Kidney (tissue), 14 donors: ENCODE data around the gene PDIA5. TPM values are rescaled to one million over a fixed set of nuclear protein-coding genes. Genes with fewer than 3 reads are reported as not detected.

Source experiments
- DNase-seq, 5 donors: peaks; one replicate each; pipeline ENCODE4 v3.0.0-alpha.2; 2013 to 2020
- FAIRE-seq: peaks from 2 replicates; lab custom pipeline; 2012; peaks lifted over from hg19 to GRCh38; lab: Jason Lieb, UNC
- H3K27ac ChIP-seq, 2 donors: one replicate each; pipeline ENCODE4 v1.7.0; 2013; ENCODE audit warnings: low read depth in 2 of 2, low read length in 2 of 2, inconsistent platforms in 1 of 2
- H3K27me3 ChIP-seq: one replicate; pipeline ENCODE4 v1.7.1; 2013; ENCODE audit warnings: low read length, inconsistent platforms; ENCODE audit not compliant: control insufficient read depth, insufficient read depth
- H3K36me3 ChIP-seq, 3 donors: one replicate each; pipeline versions ENCODE4 v1.7.0 to v1.7.1; 2013; ENCODE audit warnings: low read length in 3 of 3, control low read depth in 1 of 3, inconsistent platforms in 1 of 3; ENCODE audit not compliant: insufficient read depth in 3 of 3, control insufficient read depth in 2 of 3
- H3K4me1 ChIP-seq, 3 donors: one replicate each; pipeline versions ENCODE4 v1.7.0 to v1.7.1; 2013; ENCODE audit warnings: low read length in 3 of 3, inconsistent platforms in 1 of 3, low read depth in 1 of 3; ENCODE audit not compliant: control insufficient read depth in 2 of 3, insufficient read depth in 2 of 3
- H3K4me3 ChIP-seq, 3 donors: one replicate each; pipeline versions ENCODE4 v1.7.0 to v1.8.1; 2013; ENCODE audit warnings: low read length in 3 of 3, control low read depth in 1 of 3, inconsistent platforms in 1 of 3
- H3K9ac ChIP-seq, 3 donors: one replicate each; pipeline versions ENCODE4 v1.7.0 to v1.7.1; 2013; ENCODE audit warnings: low read length in 3 of 3, control low read depth in 1 of 3, inconsistent platforms in 1 of 3
- H3K9me3 ChIP-seq, 3 donors: one replicate each; pipeline versions ENCODE4 v1.7.0 to v1.7.1; 2013; ENCODE audit warnings: low read length in 3 of 3, control low read depth in 1 of 3, inconsistent platforms in 1 of 3; ENCODE audit not compliant: control insufficient read depth in 2 of 3, insufficient read depth in 1 of 3
- intact Hi-C: fragments of 100-400 bp; cut with DNase I; formaldehyde crosslinking; loops from one replicate; pipeline ENCODE4 v1.11.1; 2022
- polyA plus RNA-seq: library from polyadenylated mRNA; stranded (reverse); fragments of 350-450 nt; fragmentation: Illumina TruSeq; extraction: RNeasy Lipid Tissue Mini Kit (QIAGEN cat#74804); gene quantifications from one replicate; pipeline ENCODE4 v1.2.3, GENCODE V29; 2014; ENCODE audit warnings: low read depth, low replicate concordance; ENCODE audit not compliant: insufficient read depth
- total RNA-seq: library from RNA; stranded (reverse); fragmentation: NEBNext Ultra II Directional; extraction: Animal tissue kit (Norgen Biotek cat#: 25700); gene quantifications from one replicate; pipeline ENCODE4 v1.2.1, GENCODE V29; 2021
- TF ChIP-seq, protein P1 (sequence below): IDR thresholded peaks from 3 replicates; pipeline ENCODE4 v1.5.1; 2012; ENCODE audit warnings: mild to moderate bottlenecking, moderate library complexity, borderline replicate concordance; ENCODE audit not compliant: insufficient read depth; ENCODE audit errors: extremely low read depth
- donor health status: control.
- donor health status: control.
- donor health status: control.
- donor health status: control.
- donor health status: control.
- donor health status: DM: yes; HTN: yes; CAD: no.
- donor health status: Normal renal cell carcinoma (clear cell type).

Gene PDIA5
- total and polyA plus RNA-seq, 2 donors from 2014 or later = 19.9 to 27.9 TPM

DNA sequence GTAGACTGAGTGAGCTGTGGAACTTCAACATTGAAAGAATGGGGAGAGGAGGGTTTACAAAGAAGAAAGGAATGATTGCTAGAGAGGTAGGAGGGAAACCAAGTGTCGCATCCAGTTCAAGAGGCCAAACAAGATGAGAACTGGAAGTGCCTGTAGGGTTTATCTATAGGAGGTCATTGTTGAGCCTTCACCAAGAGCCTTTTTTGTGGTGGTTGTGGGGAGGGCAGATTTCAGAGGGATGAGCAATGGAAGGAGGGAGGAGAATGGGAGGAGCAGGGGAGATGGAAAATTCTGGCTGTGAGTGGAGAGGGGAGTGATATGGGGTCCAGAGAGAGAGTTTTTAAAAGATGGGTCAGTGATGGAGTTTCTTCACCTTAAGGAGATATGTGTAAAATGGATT lies 8.5 kb downstream of the PDIA5 start:
- H3K27me3 ChIP-seq = no peaks in the 10 kb centered on the region
- no peaks in the 10 kb centered on the region for H3K36me3 ChIP-seq
- no peak overlapping the region for H3K27ac ChIP-seq
- intact Hi-C loops = no loop called here
- H3K4me3 ChIP-seq = no peak overlapping the region
- TF ChIP-seq, protein P1, sequence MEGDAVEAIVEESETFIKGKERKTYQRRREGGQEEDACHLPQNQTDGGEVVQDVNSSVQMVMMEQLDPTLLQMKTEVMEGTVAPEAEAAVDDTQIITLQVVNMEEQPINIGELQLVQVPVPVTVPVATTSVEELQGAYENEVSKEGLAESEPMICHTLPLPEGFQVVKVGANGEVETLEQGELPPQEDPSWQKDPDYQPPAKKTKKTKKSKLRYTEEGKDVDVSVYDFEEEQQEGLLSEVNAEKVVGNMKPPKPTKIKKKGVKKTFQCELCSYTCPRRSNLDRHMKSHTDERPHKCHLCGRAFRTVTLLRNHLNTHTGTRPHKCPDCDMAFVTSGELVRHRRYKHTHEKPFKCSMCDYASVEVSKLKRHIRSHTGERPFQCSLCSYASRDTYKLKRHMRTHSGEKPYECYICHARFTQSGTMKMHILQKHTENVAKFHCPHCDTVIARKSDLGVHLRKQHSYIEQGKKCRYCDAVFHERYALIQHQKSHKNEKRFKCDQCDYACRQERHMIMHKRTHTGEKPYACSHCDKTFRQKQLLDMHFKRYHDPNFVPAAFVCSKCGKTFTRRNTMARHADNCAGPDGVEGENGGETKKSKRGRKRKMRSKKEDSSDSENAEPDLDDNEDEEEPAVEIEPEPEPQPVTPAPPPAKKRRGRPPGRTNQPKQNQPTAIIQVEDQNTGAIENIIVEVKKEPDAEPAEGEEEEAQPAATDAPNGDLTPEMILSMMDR = no peak
- no peak for FAIRE-seq
- no peak overlapping the region for H3K9ac ChIP-seq
- no peaks in the 10 kb centered on the region for H3K9me3 ChIP-seq
- peaks cover 0 to 11% (median 8%) of the 10 kb centered on the region in 3 donors for H3K4me1 ChIP-seq
- DNase-seq = no peak

- Histone ChIP-seq H3K9ac (no peak overlapping the region), H3K27ac (no peak overlapping the region), H3K4me3 (no peak overlapping the region), H3K9me3 (no peaks in the 10 kb centered on the region), H3K4me1 (peaks cover 0 to 8% (median 8%) of the 10 kb centered on the region in 3 donors), H3K27me3 (no peaks in the 10 kb centered on the region), H3K36me3 (no peaks in the 10 kb centered on the region)
- TF ChIP-seq, protein P1 = no peak
- no peak for FAIRE-seq
- intact Hi-C loops = no loop called here
- no peak for DNase-seq
Observed at GRCh38 chr3:123076112-123076495, 9.3 kb downstream of the PDIA5 start.

- Histone ChIP-seq H3K27me3 (no peaks in the 10 kb centered on the region), H3K4me3 (no peak overlapping the region), H3K4me1 (peaks cover 0 to 11% (median 8%) of the 10 kb centered on the region in 3 donors), H3K36me3 (no peaks in the 10 kb centered on the region), H3K9ac (no peak overlapping the region), H3K27ac (no peak overlapping the region), H3K9me3 (no peaks in the 10 kb centered on the region)
- TF ChIP-seq, protein P1 = no peak
- intact Hi-C loops = no loop called here
- DNase-seq (no peak), FAIRE-seq (no peak)
Observed at GRCh38 chr3:123076496-123077418, 9.9 kb downstream of the PDIA5 start.
